Thyroid gland (tissue), 4 donors: ENCODE measurements around the gene PRTFDC1. TPM values are rescaled to one million over a fixed set of nuclear protein-coding genes. Genes with fewer than 3 reads are reported as not detected.

ENCODE experiments used
- DNase-seq, 2 donors: peaks; one replicate each; pipeline ENCODE4 v3.0.0-alpha.2; 2019
- H3K27ac ChIP-seq, 3 donors: fragments of 200-600 bp; sonication (generic); 1 replicate in 2 of 3; 2 replicates in 1 of 3; pipeline ENCODE4 v1.5.1; 2016 to 2019; ENCODE audit warnings: mild to moderate bottlenecking in 1 of 3, moderate library complexity in 1 of 3
- H3K27me3 ChIP-seq: fragments of 200-600 bp; sonication (generic); one replicate; pipeline ENCODE4 v1.5.1; 2019
- H3K36me3 ChIP-seq, 2 donors: fragments of 200-600 bp; sonication (generic); one replicate each; pipeline ENCODE4 v1.5.1; 2016 to 2019
- H3K4me1 ChIP-seq, 2 donors: fragments of 200-600 bp; sonication (generic); one replicate each; pipeline ENCODE4 v1.5.1; 2017 to 2019
- H3K4me3 ChIP-seq, 3 donors: fragments of 200-600 bp; sonication (generic); replicated peaks in 1 of 3; 1 replicate in 2 of 3; 2 replicates in 1 of 3; pipeline ENCODE4 v1.5.1; 2016; ENCODE audit warnings: mild to moderate bottlenecking in 1 of 3
- H3K9me3 ChIP-seq: fragments of 200-600 bp; sonication (generic); one replicate; pipeline ENCODE4 v1.5.1; 2017
- CTCF ChIP-seq, 6 experiments: fragments of 200-600 bp in 3 of 6; fragments of 450-650 bp in 3 of 6; sonication (generic) in 3 of 6; IDR thresholded peaks; one replicate each; pipeline ENCODE4 v1.5.1; 2016 to 2019; ENCODE audit warnings: antibody characterized with exemption in 6 of 6, mild to moderate bottlenecking in 2 of 6, inconsistent platforms in 1 of 6, moderate library complexity in 1 of 6
- POLR2A ChIP-seq, 2 donors: fragments of 450-650 bp; IDR thresholded peaks; one replicate each; pipeline ENCODE4 v1.6.1; 2017; ENCODE audit warnings: antibody characterized with exemption in 2 of 2, mild to moderate bottlenecking in 2 of 2, moderate library complexity in 1 of 2
- WGBS, 2 donors: methylation state at CpG; one replicate each; pipeline ENCODE4 v1.1.5; 2017; 5-methylcytosine and 5-hydroxymethylcytosine counted together
- intact Hi-C: fragments of 100-400 bp; cut with DNase I; formaldehyde crosslinking; loops from one replicate; pipeline ENCODE4 v1.15.1; 2023
- total RNA-seq, 4 donors: library from RNA; depleted of rRNA; stranded (reverse); fragments of >200 nt; gene quantifications; one replicate each; pipeline ENCODE4 v1.2.3, GENCODE V29; 2016

PRTFDC1 gene
- total RNA-seq, 4 donors from 2014 or later = 2.9 to 8.7 (median 5.6) TPM

GRCh38 chr10:24983130-24983529, 30.7 kb upstream of the PRTFDC1 start:
- Histone ChIP-seq H3K9me3 (no peaks in the 10 kb centered on the region), H3K4me3 (no peak overlapping the region), H3K4me1 (no peaks in the 10 kb centered on the region), H3K36me3 (no peaks in the 10 kb centered on the region), H3K27me3 (no peaks in the 10 kb centered on the region), H3K27ac (no peak overlapping the region)
- WGBS, 2 donors = 88 to 95% methylated on average over 4 of the region's 4 CpGs
- intact Hi-C loops = no loop called here
- TF ChIP-seq POLR2A (IDR thresholded peaks at IDR 0.05) (no peak), CTCF (IDR thresholded peaks at IDR 0.05) (no peak)
- no peak for DNase-seq

GRCh38 chr10:24982319-24983112, 30.1 kb upstream of the PRTFDC1 start:
- no peaks in the 10 kb centered on the region for H3K27me3 ChIP-seq
- WGBS, 2 donors = 84 to 89% methylated on average over 1 of the region's 1 CpG
- no peak for TF ChIP-seq POLR2A (IDR thresholded peaks at IDR 0.05)
- no peak for TF ChIP-seq CTCF (IDR thresholded peaks at IDR 0.05)
- no peak for DNase-seq
- no peaks in the 10 kb centered on the region for H3K36me3 ChIP-seq
- H3K27ac ChIP-seq = no peak overlapping the region
- H3K4me1 ChIP-seq = no peaks in the 10 kb centered on the region
- intact Hi-C loops = no loop called here
- no peaks in the 10 kb centered on the region for H3K9me3 ChIP-seq
- H3K4me3 ChIP-seq = no peak overlapping the region

GRCh38 chr10:24981161-24981710, 28.8 kb upstream of the PRTFDC1 start:
- no peaks in the 10 kb centered on the region for H3K9me3 ChIP-seq
- intact Hi-C loops = no loop called here
- no peak for DNase-seq
- H3K27me3 ChIP-seq = no peaks in the 10 kb centered on the region
- no peaks in the 10 kb centered on the region for H3K4me1 ChIP-seq
- no peak overlapping the region for H3K27ac ChIP-seq
- 87 to 88% methylated on average over 5 of the region's 5 CpGs for WGBS, 2 donors
- TF ChIP-seq POLR2A (IDR thresholded peaks at IDR 0.05) (no peak), CTCF (IDR thresholded peaks at IDR 0.05) (no peak)
- no peaks in the 10 kb centered on the region for H3K36me3 ChIP-seq
- H3K4me3 ChIP-seq = no peak overlapping the region

GRCh38 chr10:24979685-24980084, 27.3 kb upstream of the PRTFDC1 start:
- DNase-seq = no peak
- H3K27me3 ChIP-seq = no peaks in the 10 kb centered on the region
- WGBS, 2 donors = 98% methylated on average over 4 of the region's 4 CpGs
- intact Hi-C loops = no loop called here
- TF ChIP-seq POLR2A (IDR thresholded peaks at IDR 0.05) = no peak
- TF ChIP-seq CTCF (IDR thresholded peaks at IDR 0.05) = no peak
- no peak overlapping the region for H3K4me3 ChIP-seq
- no peaks in the 10 kb centered on the region for H3K4me1 ChIP-seq
- no peak overlapping the region for H3K27ac ChIP-seq
- H3K9me3 ChIP-seq = no peaks in the 10 kb centered on the region
- H3K36me3 ChIP-seq = no peaks in the 10 kb centered on the region

- WGBS, 2 donors = 70 to 76% methylated on average over 2 of the region's 2 CpGs
- Histone ChIP-seq H3K4me3 (no peak overlapping the region), H3K9me3 (no peaks in the 10 kb centered on the region), H3K27me3 (no peaks in the 10 kb centered on the region), H3K27ac (no peak overlapping the region), H3K36me3 (no peaks in the 10 kb centered on the region), H3K4me1 (no peaks in the 10 kb centered on the region)
- no peak for DNase-seq
- TF ChIP-seq CTCF (IDR thresholded peaks at IDR 0.05) (no peak), POLR2A (IDR thresholded peaks at IDR 0.05) (no peak)
- intact Hi-C loops = no loop called here
Observed at GRCh38 chr10:24974976-24975375, 22.6 kb upstream of the PRTFDC1 start.
